GM21526 (cell line): ENCODE results near the gene ELFN1.

Experiments
- ATAC-seq: cut with Tn5 transposase; IDR thresholded peaks from one replicate; pipeline ENCODE4 v1.9.1; 2021; ENCODE audit warnings: moderate library complexity; ENCODE audit not compliant: unreplicated experiment, low FRiP score

ELFN1 gene

DNA sequence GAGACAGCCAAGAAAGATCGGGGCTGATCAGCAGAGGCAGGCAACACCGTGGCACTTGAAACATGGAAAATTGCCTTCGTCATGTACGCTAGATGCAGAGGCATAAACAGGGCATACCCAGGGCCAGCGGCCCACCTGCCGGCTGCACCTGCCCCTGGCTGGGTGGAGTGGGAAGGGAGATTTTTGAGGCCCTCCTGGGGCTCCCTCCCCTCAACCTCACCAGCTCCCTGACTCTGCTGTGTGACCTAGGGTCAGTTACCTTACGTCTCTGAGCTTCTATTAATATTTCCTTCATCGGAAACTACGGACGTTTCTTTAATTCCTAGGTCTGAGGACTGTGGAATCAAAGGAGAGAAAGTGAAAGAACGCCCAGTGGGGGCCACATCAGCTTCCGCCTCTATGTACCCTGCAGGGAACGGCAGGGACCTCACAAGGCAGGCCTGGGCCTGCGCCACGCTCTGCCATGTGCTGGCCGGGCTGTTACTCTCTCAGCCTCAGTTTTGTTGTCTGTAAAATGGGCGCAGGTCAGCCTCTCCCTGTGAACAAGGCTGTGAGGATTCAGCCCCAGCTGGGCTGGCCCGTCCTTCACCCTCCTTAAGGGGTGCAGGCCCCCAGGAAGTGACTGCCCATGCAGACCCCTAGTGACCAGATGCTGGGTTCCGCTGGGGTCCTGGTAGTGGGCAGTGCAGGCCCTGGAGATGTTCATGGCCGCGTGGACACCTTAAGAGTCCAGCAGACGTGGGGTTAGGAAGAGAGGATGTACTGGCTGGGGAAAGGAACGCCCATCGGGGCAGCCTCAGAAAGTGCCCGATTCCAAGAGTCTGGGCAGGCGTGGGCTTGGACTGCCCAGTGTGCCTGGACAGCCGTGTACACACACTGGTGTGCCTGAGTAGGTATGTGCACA is 22.7 kb downstream of the ELFN1 start:
- ATAC-seq = no peak

DNA sequence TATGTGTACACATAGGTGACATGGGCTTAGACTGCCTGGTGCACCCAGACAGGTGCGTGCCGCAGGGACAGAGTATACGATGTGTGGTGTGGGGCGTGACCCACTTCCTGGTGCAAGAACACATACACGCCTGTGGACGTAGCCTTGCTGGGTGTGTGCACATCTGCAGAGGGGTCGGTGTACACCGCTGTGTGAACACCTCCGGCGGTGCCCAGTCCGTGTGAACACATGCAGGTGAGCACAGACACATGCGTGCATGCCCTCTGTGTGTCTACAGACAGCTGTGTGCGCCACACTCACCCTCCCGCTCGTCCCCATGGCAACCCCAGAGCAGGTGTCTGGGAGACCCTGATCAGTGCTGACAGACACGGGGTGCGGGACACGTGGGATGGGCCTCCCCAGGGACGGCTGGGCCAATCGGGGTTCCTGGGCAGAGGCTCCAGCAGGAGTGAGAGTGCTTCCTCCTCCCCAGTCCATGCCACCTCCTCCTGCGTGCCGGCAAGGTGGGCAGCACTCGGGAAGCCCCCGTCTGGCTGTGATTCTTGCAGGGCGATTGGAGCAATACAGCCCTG is 23.4 kb downstream of the ELFN1 start:
- no peak for ATAC-seq

DNA sequence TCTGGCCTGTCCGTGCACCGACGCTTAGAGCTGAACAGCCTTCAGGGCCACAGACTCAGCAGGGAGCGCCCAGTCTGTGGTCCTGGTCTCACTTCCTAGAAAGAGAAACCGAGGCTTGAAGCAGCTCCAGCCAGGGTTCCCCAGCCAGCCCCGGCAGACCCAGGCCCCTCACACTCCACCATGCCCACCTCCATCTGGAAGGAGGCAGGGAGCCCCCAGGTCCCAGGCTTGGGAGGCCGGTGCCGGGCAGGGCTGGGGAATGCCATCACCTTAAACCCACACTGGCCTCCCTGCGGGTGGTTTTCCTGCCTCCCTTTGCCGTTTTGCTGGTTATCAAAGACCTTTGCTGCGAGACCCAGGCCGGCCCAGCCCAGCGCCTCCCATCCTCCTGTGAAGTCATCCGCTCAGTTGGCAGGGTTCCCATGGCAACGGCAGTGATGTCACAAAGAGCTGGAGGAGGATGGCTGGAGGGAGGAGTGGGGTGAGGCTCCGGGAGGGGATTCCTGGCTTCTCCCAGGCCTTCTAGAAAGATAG is 24.0 kb downstream of the ELFN1 start:
- no peak for ATAC-seq

DNA sequence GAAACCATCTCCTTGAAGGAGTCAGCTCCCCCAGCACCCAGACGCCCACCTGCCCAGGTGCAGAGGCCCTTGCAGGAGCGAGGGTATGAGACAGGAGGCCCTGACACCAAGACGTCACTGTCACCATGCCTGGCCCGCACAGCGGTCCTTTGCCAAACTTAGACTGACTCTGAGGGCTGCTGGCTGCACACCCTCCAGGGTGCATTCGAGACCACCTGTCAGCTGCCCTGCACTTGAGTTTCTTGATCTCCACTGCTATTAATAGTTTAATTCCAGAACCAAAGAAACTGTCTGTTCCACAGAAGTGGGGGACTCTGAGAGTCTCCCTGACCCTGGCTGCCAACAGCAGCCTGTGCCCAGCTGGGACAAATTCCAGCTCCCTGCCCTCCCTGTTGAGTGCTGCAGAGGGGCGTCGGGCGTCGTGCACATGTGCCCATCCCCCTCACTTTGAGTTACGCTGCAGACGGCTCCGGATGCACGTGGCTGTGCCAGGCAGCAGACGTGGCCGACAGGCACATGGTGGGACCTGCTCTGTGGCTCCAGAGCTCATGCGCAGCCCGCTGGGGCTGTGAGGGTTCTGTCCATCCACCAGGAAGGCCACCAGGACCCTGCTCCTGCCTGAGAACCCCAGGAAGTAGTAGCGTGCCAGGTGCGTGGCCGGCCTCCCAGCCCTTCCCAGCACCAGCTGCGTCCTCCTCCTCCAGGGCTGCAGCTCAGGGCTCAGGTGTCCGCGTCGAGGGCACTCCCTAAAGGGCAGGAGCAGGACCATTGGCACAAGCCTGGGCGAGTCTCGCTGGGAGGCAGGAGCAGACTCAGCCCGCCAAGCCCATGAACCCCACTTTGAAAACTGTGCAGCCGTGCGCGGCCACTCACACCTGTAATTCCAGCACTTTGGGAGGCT is 24.8 kb downstream of the ELFN1 start:
- ATAC-seq = no peak

DNA sequence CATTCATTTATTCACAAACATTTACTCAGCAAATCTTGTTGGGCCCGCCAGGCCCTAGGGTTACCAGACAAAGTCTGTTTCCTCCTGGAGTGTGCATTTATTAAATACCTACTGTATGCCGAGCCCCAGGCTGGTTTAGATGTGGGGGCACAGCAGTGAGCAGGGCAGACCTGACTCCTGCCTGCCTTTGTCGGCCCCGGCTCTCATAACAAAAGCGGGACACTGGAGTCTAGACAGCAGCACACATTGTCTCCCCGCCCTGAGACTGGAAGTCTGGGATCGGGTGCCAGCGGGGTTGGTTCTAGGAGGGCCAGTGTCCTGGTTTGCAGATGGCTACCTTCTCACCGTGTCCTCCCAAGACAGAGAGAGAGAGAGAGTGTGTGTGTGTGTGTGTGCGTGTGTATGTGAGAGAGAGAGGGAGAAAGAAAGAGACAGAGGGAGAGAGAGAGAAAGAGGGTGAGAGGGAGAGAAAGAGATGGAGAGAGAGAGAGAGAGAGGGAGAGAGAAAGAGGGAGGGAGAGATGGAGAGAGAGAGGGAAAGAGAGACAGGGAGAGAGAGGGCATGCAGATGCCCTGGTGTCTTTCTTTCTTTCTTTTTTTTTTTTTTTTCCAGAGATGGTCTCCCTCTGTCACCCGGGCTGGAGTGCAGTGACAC is 25.9 kb downstream of the ELFN1 start:
- ATAC-seq = no peak

DNA sequence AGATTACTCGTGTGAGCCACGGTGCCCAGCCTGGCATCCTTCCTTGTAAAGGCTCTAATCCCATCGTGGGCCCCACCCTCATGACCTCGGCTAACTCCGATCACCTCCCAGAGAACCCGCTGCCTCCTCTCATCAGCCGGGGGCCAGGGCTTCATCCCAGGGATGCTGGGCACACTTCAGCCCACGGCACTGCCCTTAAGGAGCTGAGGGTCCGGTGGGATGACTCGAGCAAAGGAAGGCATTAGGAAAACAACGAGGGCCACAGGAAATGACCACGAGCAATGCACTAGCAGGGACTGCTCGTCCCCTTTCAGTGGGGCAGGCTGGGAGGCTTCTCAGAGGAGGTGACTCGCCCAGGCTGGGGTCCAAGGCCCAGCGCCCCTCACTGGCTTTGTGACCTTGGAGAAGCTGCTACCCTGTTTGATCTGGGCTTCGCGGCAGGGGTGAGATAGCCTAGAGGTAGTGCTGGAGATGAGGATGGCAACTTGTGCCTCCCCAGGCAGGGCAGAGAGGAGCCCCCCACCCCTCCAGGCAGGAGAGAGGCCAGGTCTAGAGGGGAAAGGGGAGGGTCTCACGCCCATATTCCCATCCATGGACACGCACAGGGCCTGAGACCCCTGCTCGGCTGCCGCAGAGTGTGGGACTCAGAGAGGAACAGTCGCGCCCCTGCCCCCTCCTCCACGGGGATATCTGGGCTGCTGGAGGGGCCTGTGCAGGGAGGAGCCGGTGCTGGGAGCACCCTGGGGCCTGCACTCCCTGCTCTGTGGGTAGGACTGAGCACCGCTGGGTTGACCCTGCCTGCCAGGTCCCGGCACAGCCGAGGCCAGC is 26.8 kb downstream of the ELFN1 start:
- ATAC-seq = no peak

DNA sequence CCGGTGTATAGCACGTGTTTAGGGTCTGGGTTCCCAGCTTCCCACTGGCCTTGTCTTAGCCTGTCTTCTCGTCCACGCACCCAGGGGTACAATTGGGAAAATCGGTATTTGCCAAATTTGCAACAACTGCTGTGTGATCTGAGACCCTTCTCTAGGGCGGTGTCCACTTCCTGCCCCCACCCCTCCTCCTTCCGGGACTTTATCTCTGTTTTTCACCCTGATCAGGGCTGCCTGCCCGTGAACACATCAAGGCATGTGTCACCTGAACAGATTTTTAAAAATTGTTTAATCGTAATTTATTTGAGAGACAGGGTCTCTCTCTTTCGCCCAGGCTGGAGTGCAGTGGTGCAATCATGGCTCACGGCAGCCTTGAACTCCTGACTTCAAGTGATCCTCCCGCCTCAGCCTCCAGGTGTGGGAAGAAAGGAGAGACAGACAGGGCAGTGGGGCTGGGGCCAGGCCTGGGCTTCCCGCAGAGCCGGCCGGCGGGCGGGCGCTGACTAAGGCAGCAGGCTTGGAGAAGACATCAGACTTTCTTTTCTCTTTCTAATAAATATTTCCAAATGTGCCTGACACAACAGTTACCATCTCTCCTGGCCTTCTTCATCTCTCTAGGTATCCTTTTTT is 27.5 kb downstream of the ELFN1 start:
- ATAC-seq = no peak

DNA sequence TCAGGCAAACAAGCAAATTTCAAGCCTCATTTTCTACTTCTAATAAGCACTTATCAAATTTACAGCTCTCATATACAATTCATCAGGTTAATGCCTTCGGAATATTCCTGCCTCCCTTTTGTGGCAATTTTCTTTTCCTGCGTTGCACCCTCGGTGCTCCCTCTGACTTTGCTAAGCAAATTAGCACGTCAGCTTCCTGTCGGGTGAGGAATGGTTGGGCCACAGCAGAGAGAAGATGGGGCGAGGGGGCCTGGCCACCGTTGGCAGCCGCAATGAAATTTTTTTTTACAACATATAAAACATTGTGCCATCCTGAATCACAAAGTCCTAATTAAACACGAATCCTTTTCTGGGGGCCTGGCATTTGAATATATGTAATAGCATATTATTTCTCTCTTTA is 28.1 kb downstream of the ELFN1 start:
- ATAC-seq = no peak

DNA sequence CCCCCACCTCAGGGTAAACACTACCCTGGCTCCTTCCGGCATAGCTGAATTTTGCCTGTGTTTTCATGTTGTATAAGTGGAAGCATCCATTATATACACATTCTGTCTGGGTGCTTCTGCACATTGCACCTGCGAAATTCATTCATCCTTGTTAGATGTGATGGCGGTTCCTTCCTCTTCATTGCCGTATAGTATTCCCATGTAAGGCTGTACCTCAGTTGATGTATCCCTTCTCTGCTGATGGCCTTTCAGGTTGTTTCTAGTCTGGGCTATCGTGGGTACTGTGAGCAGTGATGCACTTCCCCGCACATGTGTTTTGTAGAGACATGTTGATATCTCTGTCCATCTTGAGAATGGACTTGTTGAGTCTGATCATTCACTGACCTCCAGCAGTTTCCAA is 28.9 kb downstream of the ELFN1 start:
- ATAC-seq = no peak

DNA sequence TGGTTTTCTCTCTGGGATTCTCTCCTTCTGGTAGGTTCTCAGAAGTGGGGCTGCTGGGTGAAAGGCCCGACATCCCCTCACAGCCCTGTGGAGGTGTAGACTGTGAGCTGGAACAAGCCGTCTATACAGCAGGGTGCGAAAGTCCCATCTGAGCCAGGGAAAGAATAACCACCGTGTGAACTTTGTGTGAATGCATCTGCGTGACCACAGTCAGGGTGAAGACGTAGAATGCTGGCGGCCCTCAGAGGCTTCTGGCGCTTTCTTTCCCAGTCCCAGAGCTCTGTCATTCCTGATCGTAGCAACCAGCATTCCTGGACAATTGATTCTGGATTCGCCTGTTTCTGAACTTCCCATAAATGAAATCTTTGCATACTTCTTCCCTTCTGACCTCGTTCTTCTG is 30.0 kb downstream of the ELFN1 start:
- no peak for ATAC-seq

DNA sequence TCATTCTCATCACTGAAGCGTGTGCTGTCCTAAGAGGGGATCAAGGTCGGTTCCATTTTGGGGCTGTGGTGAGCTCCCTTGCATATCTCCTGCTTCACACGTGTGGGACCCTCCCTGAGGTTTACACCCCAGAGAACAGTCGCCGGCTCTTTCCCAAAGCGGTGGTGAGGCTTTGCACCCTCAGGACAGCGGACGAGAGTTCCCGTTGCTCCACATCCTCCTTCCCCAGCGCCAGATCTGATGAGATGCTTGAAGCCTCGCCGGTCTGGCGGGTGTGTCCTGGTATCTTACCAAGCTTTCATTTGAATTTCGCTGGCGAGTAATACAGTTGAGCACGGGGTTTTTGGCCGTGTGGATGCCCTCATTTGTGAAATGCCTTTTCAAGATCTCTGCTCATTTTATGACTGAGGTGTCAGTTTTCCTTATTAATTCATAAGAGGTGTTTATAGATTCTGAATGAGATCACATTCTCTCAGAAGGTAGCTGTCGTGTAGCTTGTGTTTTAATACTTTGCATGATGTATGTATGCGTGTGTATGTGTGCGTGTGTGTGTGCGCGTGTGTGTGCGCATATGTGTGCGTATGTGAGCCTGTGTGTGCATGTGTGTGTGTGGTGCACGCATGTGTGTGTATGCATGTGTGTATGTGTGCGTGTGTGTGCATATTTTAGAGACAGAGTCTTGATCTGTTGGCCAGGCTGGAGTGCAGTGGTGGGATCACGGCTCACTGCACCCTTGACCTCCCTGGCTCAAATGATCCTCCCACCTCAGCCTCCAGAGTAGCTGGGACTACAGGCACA is 30.7 kb downstream of the ELFN1 start:
- ATAC-seq = no peak

DNA sequence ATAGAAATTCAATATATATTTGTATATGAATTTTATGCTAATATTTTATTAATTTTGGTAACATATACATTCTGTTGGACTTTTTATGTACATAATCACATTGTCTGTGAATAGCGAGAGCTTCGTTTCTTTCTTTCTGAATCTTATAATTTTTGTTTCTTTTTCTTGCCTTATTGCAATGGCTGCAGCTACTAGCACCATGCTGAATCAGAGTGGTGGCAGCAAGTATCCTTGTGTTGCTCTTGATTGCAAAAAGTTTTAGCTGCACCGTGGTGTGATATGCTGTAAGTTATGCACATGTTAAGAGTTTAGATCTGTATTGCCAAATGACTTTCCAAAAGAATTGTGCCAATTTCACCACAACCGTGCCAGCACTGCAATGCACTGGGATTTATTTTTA is 32.6 kb downstream of the ELFN1 start:
- ATAC-seq = no peak

DNA sequence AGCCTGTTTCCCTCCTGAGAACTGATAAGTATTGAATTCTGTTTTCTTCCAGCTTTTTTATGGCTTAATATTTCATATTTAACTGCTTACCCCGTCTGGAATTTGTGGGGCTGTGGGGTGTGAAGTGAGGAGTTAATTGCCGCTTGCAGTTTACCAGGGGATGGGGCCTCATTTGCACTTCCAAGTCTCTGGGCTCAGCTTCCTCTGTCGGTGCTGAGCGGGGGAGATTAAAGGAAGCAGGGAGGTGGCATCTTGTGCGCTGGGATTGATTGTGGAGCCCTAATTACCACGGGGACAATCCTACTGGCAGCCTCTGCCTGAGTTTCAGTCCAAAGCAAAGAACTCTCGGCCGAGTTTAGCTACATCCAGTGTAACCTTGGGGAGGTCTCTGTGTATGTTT is 33.4 kb downstream of the ELFN1 start:
- no peak for ATAC-seq

DNA sequence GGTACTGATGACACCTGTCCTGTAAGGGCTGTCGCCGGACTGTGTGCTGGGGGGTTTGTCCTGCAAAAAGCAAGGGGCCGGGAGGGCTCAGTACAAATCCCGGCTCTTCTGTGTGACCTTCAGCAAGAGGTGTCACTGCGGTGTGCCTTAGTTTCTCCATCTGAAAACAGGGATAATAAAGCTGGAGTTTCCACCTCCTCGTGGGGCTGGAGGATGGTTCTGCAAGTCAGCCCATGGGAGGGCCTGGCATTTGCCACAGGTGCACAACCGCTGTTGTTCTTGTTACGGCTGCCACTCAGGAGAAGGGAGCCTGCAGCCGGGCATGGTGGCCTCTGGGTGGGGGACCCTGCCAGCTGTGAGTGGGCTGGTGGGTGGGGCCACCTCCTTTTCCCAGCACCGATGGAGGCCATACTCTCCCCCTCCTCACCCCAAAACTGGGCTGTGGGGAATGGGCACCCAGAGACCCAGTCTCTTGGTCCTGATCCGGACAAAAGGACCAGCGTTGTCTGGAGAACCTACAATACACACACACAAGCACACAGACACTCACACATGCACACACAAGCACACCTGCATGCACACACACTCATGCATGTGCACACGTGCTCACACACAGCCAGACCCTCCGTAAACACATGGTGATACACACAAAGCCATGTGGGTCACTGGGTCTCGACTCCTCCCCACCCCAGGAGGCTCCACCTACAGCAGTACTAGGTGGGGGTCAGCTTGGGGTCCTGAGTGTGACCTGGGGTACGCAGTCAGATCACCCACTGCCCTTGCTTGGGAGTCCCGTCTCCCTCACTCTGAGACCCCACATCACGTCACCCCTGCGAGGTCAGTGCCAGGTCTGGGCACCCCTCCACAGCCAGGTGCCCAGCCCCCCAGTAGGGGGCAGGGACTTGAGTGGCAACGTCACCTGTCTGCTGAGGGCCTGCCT is 34.1 kb downstream of the ELFN1 start:
- no peak for ATAC-seq

DNA sequence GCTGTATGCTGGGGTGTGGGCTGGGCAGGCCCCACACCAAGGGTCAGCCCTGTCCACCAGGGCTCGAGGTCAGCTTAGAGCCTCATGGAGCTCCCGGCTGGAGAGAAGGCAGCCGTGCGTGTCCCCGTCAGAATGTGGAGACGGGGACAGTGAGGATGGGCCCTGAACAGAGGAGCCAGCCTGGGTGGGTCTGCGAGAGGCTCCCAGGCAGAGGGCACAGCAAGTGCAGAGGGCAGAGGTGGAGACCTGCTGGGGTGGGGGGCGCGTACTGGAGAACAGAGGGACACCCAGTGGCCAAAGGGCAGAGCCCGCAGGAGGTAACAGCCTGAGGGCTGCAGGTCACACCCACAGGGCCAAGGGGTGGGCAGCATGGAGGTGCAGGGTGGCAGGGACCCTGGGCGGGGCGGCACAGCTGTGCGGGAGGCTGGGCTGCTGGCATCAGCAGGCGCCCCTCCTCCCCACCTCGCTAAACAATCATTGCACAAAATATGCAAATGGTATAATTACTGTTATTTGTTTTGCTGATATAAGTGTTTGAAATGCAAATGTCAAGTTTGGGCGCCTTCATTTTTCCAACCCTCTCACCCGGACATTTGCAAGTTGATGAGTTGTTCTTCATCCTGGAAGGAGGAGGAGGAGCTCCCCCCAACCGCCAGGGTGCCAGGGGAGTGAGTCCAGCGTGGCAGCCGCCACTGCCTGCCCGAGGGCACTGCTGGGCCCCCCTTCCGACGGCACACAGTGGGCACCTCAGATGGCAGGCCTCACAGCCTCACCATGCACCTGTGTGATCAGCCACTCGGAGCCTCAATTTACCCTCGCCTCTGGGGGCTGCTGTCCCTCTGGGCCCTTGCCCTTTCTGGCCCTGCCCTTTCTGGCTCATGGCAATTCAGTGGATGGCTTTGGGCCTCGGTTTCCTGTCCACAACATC is 35.0 kb downstream of the ELFN1 start:
- ATAC-seq = no peak

DNA sequence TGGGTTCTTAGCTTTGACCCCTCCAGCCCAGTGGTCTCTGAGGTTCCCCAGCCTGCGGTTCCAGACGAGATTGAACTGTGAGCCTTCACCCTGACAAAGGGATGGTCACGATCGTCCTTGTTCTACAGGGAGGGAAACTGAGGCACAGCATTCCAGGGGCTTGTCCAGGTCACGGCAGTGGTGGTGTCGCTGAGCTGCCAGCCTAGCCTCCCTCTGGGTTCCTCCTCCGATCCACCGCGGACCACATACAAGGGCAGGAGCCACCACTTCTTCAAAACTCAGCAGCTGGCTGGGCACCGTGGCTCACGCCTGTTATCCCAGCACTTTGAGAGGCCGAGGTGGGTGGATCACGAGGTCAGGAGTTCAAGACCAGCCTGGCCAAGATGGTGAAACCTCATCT is 35.8 kb downstream of the ELFN1 start:
- no peak for ATAC-seq
